GM21528 (cell line): ENCODE data around the gene RPL11.
"Not testable (repeated sequence)": the region's sequence is repeated elsewhere in the genome, so short reads cannot be mapped to it uniquely, and the experiment has no call there.

Experiments used
- ATAC-seq: cut with Tn5 transposase; IDR thresholded peaks from one replicate; pipeline ENCODE4 v1.9.1; 2021; ENCODE audit warnings: mild to moderate bottlenecking, moderate library complexity; ENCODE audit not compliant: unreplicated experiment, low FRiP score

RPL11 gene

GRCh38 chr1:23691499-23692307 lies at the start of gene RPL11:
TSS of gene RPL11 (plus strand) at chr1:23691806. CDS start at chr1:23691824, 18 bp downstream.
- peak; percentile 91 for ATAC-seq

- ATAC-seq, result no peak
Measured at GRCh38 chr1:23643736-23644554, 47.7 kb upstream of the RPL11 start.

- no peak for ATAC-seq
Measured at GRCh38 chr1:23644555-23644866, 47.1 kb upstream of the RPL11 start.

- no peak for ATAC-seq
Measured at GRCh38 chr1:23645338-23645737, 46.3 kb upstream of the RPL11 start.

GRCh38 chr1:23646091-23646490 lies 45.5 kb upstream of the RPL11 start:
- ATAC-seq, result no peak

GRCh38 chr1:23646541-23646940 lies 45.1 kb upstream of the RPL11 start:
- no peak for ATAC-seq

GRCh38 chr1:23648576-23648975 lies 43.0 kb upstream of the RPL11 start:
- no peak for ATAC-seq

GRCh38 chr1:23649157-23649556 lies 42.4 kb upstream of the RPL11 start:
- ATAC-seq, result not testable (repeated sequence)

GRCh38 chr1:23650344-23650990 lies 41.1 kb upstream of the RPL11 start:
- no peak for ATAC-seq

- no peak for ATAC-seq
Measured at GRCh38 chr1:23651069-23651808, 40.4 kb upstream of the RPL11 start.

- ATAC-seq, result no peak
Measured at GRCh38 chr1:23657659-23658275, 33.8 kb upstream of the RPL11 start.

- no peak for ATAC-seq
Measured at GRCh38 chr1:23660671-23661070, 30.9 kb upstream of the RPL11 start.

- ATAC-seq, result no peak
Measured at GRCh38 chr1:23661887-23662286, 29.7 kb upstream of the RPL11 start.

GRCh38 chr1:23664837-23665795 lies 26.5 kb upstream of the RPL11 start:
- no peak for ATAC-seq

GRCh38 chr1:23667411-23667810 lies 24.2 kb upstream of the RPL11 start:
- ATAC-seq, result no peak

GRCh38 chr1:23670709-23671108 lies 20.9 kb upstream of the RPL11 start:
- no peak for ATAC-seq

- no peak for ATAC-seq
Measured at GRCh38 chr1:23673086-23673813, 18.4 kb upstream of the RPL11 start.

- ATAC-seq, result no peak
Measured at GRCh38 chr1:23679815-23680214, 11.8 kb upstream of the RPL11 start.
